IPS-15b (cell line): ENCODE results near the gene EPN2.

Source experiments
- H3K27me3 ChIP-seq: one replicate; pipeline ENCODE4 v1.6.1; 2013; ENCODE audit warnings: low read length; ENCODE audit not compliant: control insufficient read depth, insufficient read depth
- H3K36me3 ChIP-seq: one replicate; pipeline ENCODE4 v1.6.1; 2013; ENCODE audit warnings: low read length; ENCODE audit not compliant: control insufficient read depth, insufficient read depth
- H3K4me1 ChIP-seq: one replicate; pipeline ENCODE4 v1.6.1; 2013; ENCODE audit warnings: mild to moderate bottlenecking, low read length; ENCODE audit not compliant: control insufficient read depth, insufficient read depth
- H3K4me3 ChIP-seq: one replicate; pipeline ENCODE4 v1.5.1; 2013; ENCODE audit warnings: low read depth, low read length
- H3K9ac ChIP-seq: one replicate; pipeline ENCODE4 v1.6.1; 2013; ENCODE audit warnings: low read depth, mild to moderate bottlenecking, low read length
- H3K9me3 ChIP-seq: one replicate; pipeline ENCODE4 v1.6.1; 2013; ENCODE audit warnings: mild to moderate bottlenecking, low read length; ENCODE audit not compliant: control insufficient read depth, insufficient read depth

The EPN2 gene

GRCh38 chr17:19286751-19287341, 49.7 kb downstream of the EPN2 start:
- Histone ChIP-seq H3K4me1 (peaks cover 17% of the 10 kb centered on the region), H3K4me3 (no peak overlapping the region), H3K36me3 (peaks cover 11% of the 10 kb centered on the region), H3K9ac (no peak overlapping the region), H3K27me3 (no peaks in the 10 kb centered on the region), H3K9me3 (no peaks in the 10 kb centered on the region)

- Histone ChIP-seq H3K36me3 (peaks cover 11% of the 10 kb centered on the region), H3K4me1 (peaks cover 17% of the 10 kb centered on the region), H3K4me3 (no peak overlapping the region), H3K27me3 (no peaks in the 10 kb centered on the region), H3K9ac (no peak overlapping the region), H3K9me3 (no peaks in the 10 kb centered on the region)
Measured at GRCh38 chr17:19287651-19288050, 50.5 kb downstream of the EPN2 start.

- Histone ChIP-seq H3K27me3 (no peaks in the 10 kb centered on the region), H3K4me3 (no peak overlapping the region), H3K36me3 (peaks cover 4% of the 10 kb centered on the region), H3K9ac (no peak overlapping the region), H3K9me3 (no peaks in the 10 kb centered on the region), H3K4me1 (peaks cover 17% of the 10 kb centered on the region)
Measured at GRCh38 chr17:19288453-19288852, 51.3 kb downstream of the EPN2 start.

GRCh38 chr17:19290066-19290705, 53.0 kb downstream of the EPN2 start:
- Histone ChIP-seq H3K36me3 (no peaks in the 10 kb centered on the region), H3K27me3 (no peaks in the 10 kb centered on the region), H3K4me3 (no peak overlapping the region), H3K9me3 (no peaks in the 10 kb centered on the region), H3K4me1 (peaks cover 17% of the 10 kb centered on the region), H3K9ac (no peak overlapping the region)

GRCh38 chr17:19291646-19292376, 54.6 kb downstream of the EPN2 start:
- Histone ChIP-seq H3K9me3 (no peaks in the 10 kb centered on the region), H3K4me3 (no peak overlapping the region), H3K4me1 (peaks cover 9% of the 10 kb centered on the region), H3K27me3 (no peaks in the 10 kb centered on the region), H3K36me3 (no peaks in the 10 kb centered on the region), H3K9ac (no peak overlapping the region)

- no peak overlapping the region for H3K4me3 ChIP-seq
- H3K27me3 ChIP-seq, result no peaks in the 10 kb centered on the region
- no peak overlapping the region for H3K9ac ChIP-seq
- H3K9me3 ChIP-seq, result no peaks in the 10 kb centered on the region
- H3K4me1 ChIP-seq, result peaks cover 7% of the 10 kb centered on the region
- no peaks in the 10 kb centered on the region for H3K36me3 ChIP-seq
Measured at GRCh38 chr17:19292377-19292711, 55.2 kb downstream of the EPN2 start.

GRCh38 chr17:19294443-19294842, 57.3 kb downstream of the EPN2 start:
- Histone ChIP-seq H3K36me3 (no peaks in the 10 kb centered on the region), H3K27me3 (no peaks in the 10 kb centered on the region), H3K4me1 (peaks cover 4% of the 10 kb centered on the region), H3K4me3 (no peak overlapping the region), H3K9me3 (no peaks in the 10 kb centered on the region), H3K9ac (no peak overlapping the region)

- no peaks in the 10 kb centered on the region for H3K27me3 ChIP-seq
- H3K4me3 ChIP-seq, result no peak overlapping the region
- H3K36me3 ChIP-seq, result peaks cover under 1% of the 10 kb centered on the region
- H3K4me1 ChIP-seq, result no peaks in the 10 kb centered on the region
- no peak overlapping the region for H3K9ac ChIP-seq
- H3K9me3 ChIP-seq, result no peaks in the 10 kb centered on the region
Measured at GRCh38 chr17:19295473-19296135, 58.4 kb downstream of the EPN2 start.

- H3K9ac ChIP-seq, result no peak overlapping the region
- H3K27me3 ChIP-seq, result no peaks in the 10 kb centered on the region
- H3K36me3 ChIP-seq, result peaks cover 5% of the 10 kb centered on the region
- no peaks in the 10 kb centered on the region for H3K4me1 ChIP-seq
- no peaks in the 10 kb centered on the region for H3K9me3 ChIP-seq
- no peak overlapping the region for H3K4me3 ChIP-seq
Measured at GRCh38 chr17:19296786-19297778, 59.9 kb downstream of the EPN2 start.

- Histone ChIP-seq H3K4me1 (no peaks in the 10 kb centered on the region), H3K9me3 (no peaks in the 10 kb centered on the region), H3K27me3 (no peaks in the 10 kb centered on the region), H3K9ac (no peak overlapping the region), H3K4me3 (no peak overlapping the region), H3K36me3 (peaks cover 5% of the 10 kb centered on the region)
Measured at GRCh38 chr17:19298569-19299213, 61.5 kb downstream of the EPN2 start.
